SK-N-SH (cell line): Measurements from ENCODE around the gene CDH4. TPM values are rescaled to one million over a fixed set of nuclear protein-coding genes. Genes with fewer than 3 reads are reported as not detected.

Experiments used
- CTCF ChIA-PET: fragments of 300-600, 350-600 bp; formaldehyde crosslinking; extraction: SDS; loops from one replicate; lab custom pipeline; 2021; lab: Yijun Ruan, JAX
- POLR2A ChIA-PET: fragments of 350-600 bp; sonication (Branson Sonifier 250); formaldehyde crosslinking; extraction: SDS; loops from one replicate; lab custom pipeline; 2020; ENCODE audit warnings: antibody characterized with exemption, inconsistent platforms; lab: Yijun Ruan, JAX
- DNase-seq: peaks from one replicate; pipeline ENCODE4 v3.0.0; 2012
- H2AFZ ChIP-seq: fragments of 200-600 bp; sonication (generic); 2 replicates; pipeline ENCODE4 v1.8.1; 2016; ENCODE audit warnings: antibody characterized with exemption, mild to moderate bottlenecking, low read depth
- H3F3A ChIP-seq: fragments of 200-600 bp; sonication (generic); replicated peaks from 2 replicates; pipeline ENCODE3; 2016; ENCODE audit warnings: antibody characterized with exemption, mild to moderate bottlenecking; ENCODE audit not compliant: insufficient read depth
- H3K27ac ChIP-seq, 2 experiments: fragments of 200-500 bp in 1 of 2; fragments of 200-600 bp in 1 of 2; sonication (Bioruptor generic) in 1 of 2; sonication (generic), shearing (Covaris generic) in 1 of 2; 2 replicates each; pipeline versions ENCODE4 v1.5.1 to v1.6.1; 2014 to 2016; ENCODE audit warnings: low read depth in 2 of 2, inconsistent platforms in 1 of 2, low read length in 1 of 2, mild to moderate bottlenecking in 1 of 2, mixed read lengths in 1 of 2
- H3K27me3 ChIP-seq: fragments of 200-600 bp; sonication (generic), shearing (Covaris generic); 2 replicates; pipeline ENCODE4 v1.6.1; 2016; ENCODE audit warnings: mixed run types; ENCODE audit not compliant: insufficient read depth
- H3K36me3 ChIP-seq, 2 experiments: fragments of 200-500 bp in 1 of 2; fragments of 200-600 bp in 1 of 2; sonication (Bioruptor generic) in 1 of 2; sonication (generic) in 1 of 2; replicated peaks in 1 of 2; 2 replicates each; pipeline versions ENCODE3 to v1.5.1; 2014 to 2016; ENCODE audit warnings: low read length in 1 of 2, mild to moderate bottlenecking in 1 of 2; ENCODE audit not compliant: insufficient read depth in 2 of 2, control insufficient read depth in 1 of 2
- H3K4me1 ChIP-seq, 2 experiments: fragments of 200-500 bp in 1 of 2; fragments of 200-600 bp in 1 of 2; sonication (Bioruptor generic) in 1 of 2; sonication (generic), shearing (Covaris generic) in 1 of 2; 2 replicates each; pipeline versions ENCODE4 v1.5.1 to v1.6.1; 2014 to 2016; ENCODE audit warnings: low read depth in 1 of 2, low read length in 1 of 2, mixed run types in 1 of 2; ENCODE audit not compliant: insufficient read depth in 2 of 2, control insufficient read depth in 1 of 2
- H3K4me2 ChIP-seq: fragments of 200-600 bp; sonication (generic), shearing (Covaris generic); 2 replicates; pipeline ENCODE4 v1.6.1; 2017; ENCODE audit warnings: mixed run types
- H3K4me3 ChIP-seq, 2 experiments: fragments of 200-500 bp in 1 of 2; fragments of 200-600 bp in 1 of 2; sonication (Bioruptor generic) in 1 of 2; sonication (generic), shearing (Covaris generic) in 1 of 2; 2 replicates each; pipeline versions ENCODE4 v1.5.1 to v1.8.1; 2014 to 2016; ENCODE audit warnings: low read depth in 2 of 2, inconsistent platforms in 1 of 2, low read length in 1 of 2, mild to moderate bottlenecking in 1 of 2, mixed read lengths in 1 of 2, moderate library complexity in 1 of 2
- H3K79me2 ChIP-seq: fragments of 200-600 bp; sonication (generic); 2 replicates; pipeline ENCODE4 v1.8.1; 2017; ENCODE audit warnings: mild to moderate bottlenecking; ENCODE audit not compliant: insufficient read depth
- H3K9ac ChIP-seq: fragments of 200-600 bp; sonication (generic); 2 replicates; pipeline ENCODE4 v1.6.1; 2017; ENCODE audit warnings: mixed run types
- H3K9me2 ChIP-seq: fragments of 200-600 bp; sonication (generic); 2 replicates; pipeline ENCODE4 v1.6.1; 2017; ENCODE audit warnings: mixed run types
- H3K9me3 ChIP-seq: fragments of 200-600 bp; sonication (generic); 2 replicates; pipeline ENCODE4 v1.6.1; 2017; ENCODE audit warnings: mixed run types, mild to moderate bottlenecking, moderate library complexity
- H4K20me1 ChIP-seq: fragments of 200-600 bp; sonication (generic); 2 replicates; pipeline ENCODE4 v1.6.1; 2017; ENCODE audit warnings: mild to moderate bottlenecking, mixed run types; ENCODE audit not compliant: insufficient read depth
- EP300 ChIP-seq, 2 experiments: IDR thresholded peaks; 2 replicates each; pipeline versions ENCODE4 v1.4.0 to v1.6.1; 2012; ENCODE audit warnings: borderline replicate concordance in 1 of 2, low read depth in 1 of 2, low read length in 1 of 2
- EZH2phosphoT487 ChIP-seq: fragments of 200-600 bp; sonication (generic); IDR thresholded peaks from 2 replicates; pipeline ENCODE4 v1.6.1; 2017; ENCODE audit warnings: low read depth, mixed run types, mild to moderate bottlenecking, antibody characterized with exemption, moderate library complexity, borderline replicate concordance
- FOXJ3 ChIP-seq: sonication (generic); formaldehyde crosslinking; IDR thresholded peaks from 2 replicates; pipeline ENCODE4 v1.5.1; 2020; ENCODE audit warnings: mild to moderate bottlenecking, missing genetic modification reagents
- MEF2A ChIP-seq: IDR thresholded peaks from 2 replicates; pipeline ENCODE4 v1.4.0; 2012; ENCODE audit warnings: low read depth, borderline replicate concordance
- NRF1 ChIP-seq: IDR thresholded peaks from 2 replicates; pipeline ENCODE4 v1.6.1; 2012; ENCODE audit warnings: low read depth, mild to moderate bottlenecking, low read length
- RAD21 ChIP-seq: IDR thresholded peaks from 2 replicates; pipeline ENCODE4 v1.6.1; 2012; ENCODE audit warnings: mild to moderate bottlenecking, low read length
- RCOR1 ChIP-seq: fragments of 150-350 bp; IDR thresholded peaks from 2 replicates; pipeline ENCODE4 v1.6.1; 2017; ENCODE audit warnings: antibody characterized with exemption, low read length
- REST ChIP-seq: IDR thresholded peaks from 2 replicates; pipeline ENCODE4 v1.6.1; 2012; ENCODE audit warnings: mild to moderate bottlenecking, low read depth, low read length, moderate library complexity
- SIN3A ChIP-seq: IDR thresholded peaks from 2 replicates; pipeline ENCODE4 v1.6.1; 2012; ENCODE audit warnings: low read depth, mild to moderate bottlenecking, low read length, moderate library complexity, borderline replicate concordance
- SMC3 ChIP-seq: IDR thresholded peaks from 2 replicates; pipeline ENCODE4 v1.6.1; 2012; ENCODE audit warnings: low read depth, low read length, improper control_type of control experiment
- ZBTB33 ChIP-seq: IDR thresholded peaks from 2 replicates; pipeline ENCODE4 v1.4.0; 2012; ENCODE audit warnings: low read depth, borderline replicate concordance
- WGBS: methylation state at CpG from one replicate; pipeline ENCODE4 v1.1.6; 2017; ENCODE audit warnings: low lambda C conversion rate; 5-methylcytosine and 5-hydroxymethylcytosine counted together
- polyA plus RNA-seq, 3 experiments: library from polyadenylated mRNA; depleted of rRNA; stranded (reverse); fragments of >200 nt; gene quantifications; 2 replicates each; pipeline ENCODE4 v1.2.3, GENCODE V29; 2012

CDH4 gene
- polyA plus RNA-seq, 1 of the 3 experiments (the other 2 are of a cell fraction), result not detected

- H3K27me3 ChIP-seq, result no peaks in the 10 kb centered on the region
- POLR2A ChIA-PET, result no interaction called here
Measured at GRCh38 chr20:61267241-61267640, 15.2 kb downstream of the CDH4 start.

More at GRCh38 chr20:61267241-61267640, 15.2 kb downstream of the CDH4 start:
- Histone ChIP-seq H3K9me2 (no peaks in the 10 kb centered on the region), H3K9me3 (no peaks in the 10 kb centered on the region), H3K4me1 (no peaks in the 10 kb centered on the region), H3K4me3 (no peak overlapping the region), H2AFZ (no peak overlapping the region), H3K36me3 (no peaks in the 10 kb centered on the region), H3K4me2 (no peak overlapping the region), H3K9ac (no peak overlapping the region), H4K20me1 (no peaks in the 10 kb centered on the region), H3F3A (no peaks in the 10 kb centered on the region), H3K27ac (no peak overlapping the region), H3K79me2 (no peaks in the 10 kb centered on the region)
- CTCF ChIA-PET, result interaction anchor here (0.8 kb wide), 1 partner anchor 1056 kb away, joined by 3 read pairs; no protein-coding TSS in a partner anchor
- 50% methylated on average over 6 of the region's 6 CpGs for WGBS
- no peak for DNase-seq
- TF ChIP-seq RCOR1, result no peak
- no peak for TF ChIP-seq SIN3A
- TF ChIP-seq EZH2phosphoT487, result no peak
- TF ChIP-seq EP300 (IDR thresholded peaks at IDR 0.05; ENCODE audit: borderline replicate concordance in 1 of 2, low read depth in 1 of 2, low read length in 1 of 2), result no peak
- no peak for TF ChIP-seq REST
- no peak for TF ChIP-seq ZBTB33
- TF ChIP-seq SMC3, result no peak
- no peak for TF ChIP-seq FOXJ3 (CRISPR knock-in tag)
- no peak for TF ChIP-seq RAD21
- TF ChIP-seq MEF2A, result no peak
- TF ChIP-seq NRF1, result no peak
